ENCODE measurements around the gene STIMATE.

DNA sequence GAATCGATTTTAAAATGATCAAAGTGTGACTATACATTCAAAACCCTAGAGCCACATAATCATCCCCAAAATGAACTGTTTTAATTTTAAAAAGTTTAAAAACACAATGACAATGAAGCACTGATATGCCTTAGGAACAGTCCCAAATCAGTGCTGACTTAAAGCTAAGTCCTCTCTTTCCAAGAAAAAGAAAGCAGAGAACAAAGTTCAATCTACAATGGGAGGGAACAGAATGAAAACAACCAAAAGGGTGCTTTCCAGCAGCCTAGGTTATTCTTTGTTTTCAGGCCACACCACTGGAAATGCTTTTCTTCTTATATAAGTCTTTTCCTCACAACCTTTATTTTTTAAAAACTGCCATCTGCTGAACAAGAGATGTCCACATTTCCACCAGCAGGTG, 7.2 kb upstream of the STIMATE start:
- TF ChIP-seq, protein P1, sequence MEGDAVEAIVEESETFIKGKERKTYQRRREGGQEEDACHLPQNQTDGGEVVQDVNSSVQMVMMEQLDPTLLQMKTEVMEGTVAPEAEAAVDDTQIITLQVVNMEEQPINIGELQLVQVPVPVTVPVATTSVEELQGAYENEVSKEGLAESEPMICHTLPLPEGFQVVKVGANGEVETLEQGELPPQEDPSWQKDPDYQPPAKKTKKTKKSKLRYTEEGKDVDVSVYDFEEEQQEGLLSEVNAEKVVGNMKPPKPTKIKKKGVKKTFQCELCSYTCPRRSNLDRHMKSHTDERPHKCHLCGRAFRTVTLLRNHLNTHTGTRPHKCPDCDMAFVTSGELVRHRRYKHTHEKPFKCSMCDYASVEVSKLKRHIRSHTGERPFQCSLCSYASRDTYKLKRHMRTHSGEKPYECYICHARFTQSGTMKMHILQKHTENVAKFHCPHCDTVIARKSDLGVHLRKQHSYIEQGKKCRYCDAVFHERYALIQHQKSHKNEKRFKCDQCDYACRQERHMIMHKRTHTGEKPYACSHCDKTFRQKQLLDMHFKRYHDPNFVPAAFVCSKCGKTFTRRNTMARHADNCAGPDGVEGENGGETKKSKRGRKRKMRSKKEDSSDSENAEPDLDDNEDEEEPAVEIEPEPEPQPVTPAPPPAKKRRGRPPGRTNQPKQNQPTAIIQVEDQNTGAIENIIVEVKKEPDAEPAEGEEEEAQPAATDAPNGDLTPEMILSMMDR (IDR thresholded peaks at IDR 0.05) = no peak
- no peak for TF ChIP-seq POLR2A (IDR thresholded peaks at IDR 0.05)
